CD4-positive, alpha-beta T cell treated with Interleukin-4 for 1 hour (primary cell): ENCODE results near the gene FOXF2.

Experiments
- DNase-seq, 2 donors: peaks; one replicate each; pipeline ENCODE4 v3.0.0-alpha.2; 2020 to 2022

Gene FOXF2

GRCh38 chr6:1379017-1379787 lies 10.2 kb upstream of the FOXF2 start:
- DNase-seq: no peak

- DNase-seq: no peak
Measured at GRCh38 chr6:1379788-1380147, 9.6 kb upstream of the FOXF2 start.

GRCh38 chr6:1380625-1381427 lies 8.6 kb upstream of the FOXF2 start:
- no peak for DNase-seq

- peak; percentile 27 to 49 for DNase-seq
Measured at GRCh38 chr6:1381481-1382330, 7.7 kb upstream of the FOXF2 start.

- no peak for DNase-seq
Measured at GRCh38 chr6:1382331-1382882, 7.0 kb upstream of the FOXF2 start.

- DNase-seq: no peak
Measured at GRCh38 chr6:1382883-1383728, 6.3 kb upstream of the FOXF2 start.

- DNase-seq: no peak
Measured at GRCh38 chr6:1383729-1384548, 5.4 kb upstream of the FOXF2 start.

- no peak for DNase-seq
Measured at GRCh38 chr6:1384549-1385128, 4.7 kb upstream of the FOXF2 start.

GRCh38 chr6:1385129-1386037 lies 4.0 kb upstream of the FOXF2 start:
- no peak for DNase-seq

- no peak for DNase-seq
Measured at GRCh38 chr6:1386038-1386709, 3.2 kb upstream of the FOXF2 start.

- DNase-seq: no peak
Measured at GRCh38 chr6:1387538-1387875, 1.9 kb upstream of the FOXF2 start.

- DNase-seq: no peak
Measured at GRCh38 chr6:1387876-1388629, 1.3 kb upstream of the FOXF2 start.

GRCh38 chr6:1388630-1389368 lies 577 bp upstream of the FOXF2 start:
- DNase-seq: no peak

GRCh38 chr6:1390133-1390945 lies 963 bp downstream of the FOXF2 start:
- DNase-seq: peak in 1 of 2 donors; percentile 17

GRCh38 chr6:1390946-1391799 lies 1.8 kb downstream of the FOXF2 start:
- DNase-seq: no peak

- no peak for DNase-seq
Measured at GRCh38 chr6:1391800-1392309, 2.5 kb downstream of the FOXF2 start.
